Effector memory CD4-positive, alpha-beta T cell (primary cell): ENCODE results near the gene AGMO.

Experiments used
- DNase-seq, 3 donors: peaks; one replicate each; pipeline ENCODE4 v3.0.0-alpha.2; 2020
- H3K27ac ChIP-seq: 2 replicates; pipeline ENCODE4 v1.7.0; 2013; ENCODE audit warnings: mild to moderate bottlenecking, low read length, moderate library complexity; ENCODE audit not compliant: insufficient read depth, poor library complexity, severe bottlenecking
- H3K27me3 ChIP-seq: replicated peaks from 2 replicates; pipeline ENCODE4 v1.7.0; 2013; ENCODE audit warnings: mild to moderate bottlenecking, low read length; ENCODE audit not compliant: insufficient read depth, control insufficient read depth, poor library complexity, severe bottlenecking
- H3K36me3 ChIP-seq: 2 replicates; pipeline ENCODE4 v1.7.0; 2013; ENCODE audit warnings: mild to moderate bottlenecking, low read length, moderate library complexity; ENCODE audit not compliant: control insufficient read depth, insufficient read depth
- H3K4me1 ChIP-seq: 2 replicates; pipeline ENCODE4 v1.7.0; 2013; ENCODE audit warnings: low read length, mild to moderate bottlenecking; ENCODE audit not compliant: control insufficient read depth, insufficient read depth, poor library complexity, severe bottlenecking
- H3K4me3 ChIP-seq: 2 replicates; pipeline ENCODE4 v1.7.0; 2013; ENCODE audit warnings: low read length, low read depth, mild to moderate bottlenecking; ENCODE audit not compliant: insufficient read depth, poor library complexity, severe bottlenecking
- H3K9me3 ChIP-seq: 2 replicates; pipeline ENCODE4 v1.7.0; 2013; ENCODE audit warnings: mild to moderate bottlenecking, low read length, moderate library complexity; ENCODE audit not compliant: control insufficient read depth

AGMO gene

DNA sequence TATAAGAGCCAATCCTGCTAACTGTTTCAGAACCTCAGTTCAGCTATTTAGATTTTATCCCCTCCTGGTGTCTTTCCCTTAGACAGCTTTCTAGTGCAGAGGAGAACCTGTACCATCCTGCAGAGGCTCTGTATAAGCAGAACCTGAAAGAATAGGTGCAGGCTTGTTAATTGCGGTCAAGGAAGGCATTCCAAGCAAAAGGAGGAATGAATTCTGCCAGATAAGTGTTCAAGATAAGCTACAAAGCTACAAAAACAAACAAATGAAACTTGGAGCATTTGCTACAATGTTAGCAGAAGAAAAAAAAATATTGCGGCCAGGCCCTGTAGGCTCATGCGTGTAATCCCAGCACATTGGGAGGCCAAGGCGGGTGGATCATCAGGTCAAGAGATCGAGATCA is 32.6 kb upstream of the AGMO start:
- Histone ChIP-seq H3K9me3 (no peaks in the 10 kb centered on the region), H3K36me3 (no peaks in the 10 kb centered on the region), H3K27ac (no peak overlapping the region)

GRCh38 chr7:15593382-15593781 is 31.6 kb upstream of the AGMO start:
- DNase-seq = no peak
- H3K9me3 ChIP-seq = no peaks in the 10 kb centered on the region
- H3K4me1 ChIP-seq = no peaks in the 10 kb centered on the region
- H3K36me3 ChIP-seq = no peaks in the 10 kb centered on the region
- H3K4me3 ChIP-seq = no peak overlapping the region
- no peaks in the 10 kb centered on the region for H3K27me3 ChIP-seq
- no peak overlapping the region for H3K27ac ChIP-seq

More for the DNA sequence above, 32.6 kb upstream of the AGMO start:
- Histone ChIP-seq H3K4me1 (no peaks in the 10 kb centered on the region), H3K27me3 (no peaks in the 10 kb centered on the region), H3K4me3 (no peak overlapping the region)
- no peak for DNase-seq

- no peaks in the 10 kb centered on the region for H3K36me3 ChIP-seq
- no peak overlapping the region for H3K4me3 ChIP-seq
- no peaks in the 10 kb centered on the region for H3K9me3 ChIP-seq
- no peak overlapping the region for H3K27ac ChIP-seq
- DNase-seq = no peak
- H3K27me3 ChIP-seq = no peaks in the 10 kb centered on the region
- no peaks in the 10 kb centered on the region for H3K4me1 ChIP-seq
These were observed 24.5 kb upstream of the AGMO start for GRCh38 chr7:15586266-15586665.

- H3K27me3 ChIP-seq = no peaks in the 10 kb centered on the region
- DNase-seq = no peak
- no peak overlapping the region for H3K27ac ChIP-seq
- H3K4me1 ChIP-seq = no peaks in the 10 kb centered on the region
- H3K4me3 ChIP-seq = no peak overlapping the region
- no peaks in the 10 kb centered on the region for H3K36me3 ChIP-seq
- no peaks in the 10 kb centered on the region for H3K9me3 ChIP-seq
These were observed 22.8 kb upstream of the AGMO start for GRCh38 chr7:15584575-15584974.

- H3K27me3 ChIP-seq = no peaks in the 10 kb centered on the region
- H3K4me1 ChIP-seq = no peaks in the 10 kb centered on the region
- no peak overlapping the region for H3K4me3 ChIP-seq
- DNase-seq = no peak
- H3K9me3 ChIP-seq = peaks cover 4% of the 10 kb centered on the region
- H3K36me3 ChIP-seq = no peaks in the 10 kb centered on the region
- no peak overlapping the region for H3K27ac ChIP-seq
These were observed 21.0 kb upstream of the AGMO start for GRCh38 chr7:15582773-15583172.

DNA sequence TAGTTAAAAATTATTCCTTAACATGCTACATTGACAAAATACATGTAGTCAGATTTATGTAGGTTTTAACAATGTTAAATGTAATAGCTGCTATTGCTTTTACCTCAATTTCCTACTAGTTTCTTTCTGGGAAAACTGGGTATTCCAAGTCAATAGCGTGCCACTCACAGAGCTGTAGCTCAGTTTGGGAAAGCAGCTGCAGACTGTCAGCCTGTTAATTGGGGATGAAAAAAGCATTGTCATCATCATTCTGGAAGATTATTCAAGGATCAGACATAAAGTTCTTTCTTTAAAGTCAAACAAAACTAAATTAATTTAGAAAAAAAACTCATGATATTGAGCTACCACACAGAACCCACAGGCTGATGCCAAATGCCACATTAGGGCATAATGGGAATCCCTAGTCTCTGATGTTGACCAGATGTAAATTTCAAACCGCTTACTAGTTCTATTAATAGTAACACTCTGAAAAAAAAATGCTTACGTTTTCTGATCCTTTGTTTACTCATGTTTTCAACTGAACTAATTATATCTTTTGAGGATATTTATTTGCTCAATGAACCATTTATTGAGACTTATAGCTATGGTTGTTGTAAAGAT is 19.6 kb upstream of the AGMO start:
- Histone ChIP-seq H3K27ac (no peak overlapping the region), H3K4me3 (no peak overlapping the region)

DNA sequence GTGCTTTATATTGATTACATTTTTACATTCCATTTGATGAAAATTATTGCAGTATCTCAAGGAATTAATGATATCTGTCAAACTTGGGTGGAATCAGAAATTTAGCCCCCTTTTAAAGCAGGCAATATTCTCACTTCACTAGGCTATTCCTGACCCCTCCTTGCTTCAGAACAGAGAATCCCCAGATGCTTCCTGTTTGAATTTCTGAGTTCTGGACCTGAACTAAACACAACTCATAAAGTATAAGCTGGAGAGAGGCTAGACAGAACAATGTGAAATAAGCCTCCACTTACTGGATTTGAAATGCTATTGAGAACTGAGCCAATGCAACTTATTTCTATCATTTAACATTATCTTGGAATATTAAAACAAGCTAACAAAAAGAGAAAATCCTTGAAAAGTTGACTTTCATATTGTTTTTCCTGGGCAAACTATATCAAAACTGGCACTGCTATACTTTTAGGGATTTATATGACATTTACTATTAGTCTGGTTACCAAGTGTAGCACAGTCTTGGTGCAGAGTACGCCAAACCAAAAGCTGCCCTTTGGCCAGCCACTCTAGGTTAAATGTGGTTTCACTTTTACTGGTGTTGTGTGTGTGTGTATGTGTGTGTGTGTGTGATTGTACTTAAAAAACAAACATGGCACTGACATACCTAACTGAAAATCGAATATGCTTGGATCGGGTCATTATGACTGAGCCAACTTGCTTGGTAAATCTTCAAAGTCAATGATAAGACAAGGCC is 19.0 kb upstream of the AGMO start:
- no peak overlapping the region for H3K4me3 ChIP-seq
- H3K9me3 ChIP-seq = peaks cover 4% of the 10 kb centered on the region
- no peaks in the 10 kb centered on the region for H3K36me3 ChIP-seq
- H3K4me1 ChIP-seq = no peaks in the 10 kb centered on the region
- DNase-seq = no peak
- H3K27ac ChIP-seq = no peak overlapping the region
- no peaks in the 10 kb centered on the region for H3K27me3 ChIP-seq

More for the DNA sequence above, 19.6 kb upstream of the AGMO start:
- H3K4me1 ChIP-seq = no peaks in the 10 kb centered on the region
- no peaks in the 10 kb centered on the region for H3K27me3 ChIP-seq
- no peaks in the 10 kb centered on the region for H3K36me3 ChIP-seq
- H3K9me3 ChIP-seq = peaks cover 4% of the 10 kb centered on the region
- no peak for DNase-seq

GRCh38 chr7:15577600-15577999 is 15.8 kb upstream of the AGMO start:
- Histone ChIP-seq H3K27me3 (no peaks in the 10 kb centered on the region), H3K4me3 (no peak overlapping the region), H3K27ac (no peak overlapping the region), H3K9me3 (peaks cover 4% of the 10 kb centered on the region), H3K4me1 (no peaks in the 10 kb centered on the region), H3K36me3 (no peaks in the 10 kb centered on the region)
- no peak for DNase-seq

DNA sequence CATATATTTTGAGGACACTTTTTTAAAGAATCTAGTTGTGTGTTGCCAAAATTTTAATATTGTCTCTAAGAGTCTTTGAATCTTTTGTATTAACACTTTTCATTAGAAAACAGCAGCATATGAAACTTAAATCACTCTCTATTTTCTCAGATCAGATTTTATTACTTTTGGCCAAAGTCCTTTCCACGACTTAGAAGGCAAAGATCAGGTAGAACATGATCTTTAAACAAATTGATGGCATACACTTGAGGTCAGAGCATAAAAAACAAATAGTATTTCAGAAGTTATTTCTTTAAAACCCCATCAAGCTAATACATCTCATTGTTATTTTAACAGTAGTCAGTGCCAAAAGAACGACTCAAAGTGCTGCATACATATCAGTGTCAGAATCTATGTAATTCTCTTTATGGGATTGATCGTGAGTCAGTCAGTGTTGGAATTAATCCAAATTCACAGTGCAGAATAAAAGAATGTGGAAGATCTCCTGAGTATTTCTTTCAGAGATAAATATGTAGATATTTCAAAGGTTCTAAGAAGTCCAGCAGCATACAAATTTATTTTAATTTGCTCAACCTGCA is 9.6 kb upstream of the AGMO start:
- no peaks in the 10 kb centered on the region for H3K27me3 ChIP-seq
- no peaks in the 10 kb centered on the region for H3K4me1 ChIP-seq
- no peaks in the 10 kb centered on the region for H3K9me3 ChIP-seq
- H3K36me3 ChIP-seq = no peaks in the 10 kb centered on the region
- no peak overlapping the region for H3K27ac ChIP-seq
- no peak for DNase-seq
- no peak overlapping the region for H3K4me3 ChIP-seq

- no peak overlapping the region for H3K4me3 ChIP-seq
- no peak for DNase-seq
These were observed 5.8 kb upstream of the AGMO start for GRCh38 chr7:15567652-15568051.

More at GRCh38 chr7:15567652-15568051, 5.8 kb upstream of the AGMO start:
- Histone ChIP-seq H3K9me3 (no peaks in the 10 kb centered on the region), H3K36me3 (no peaks in the 10 kb centered on the region), H3K27ac (no peak overlapping the region), H3K4me1 (no peaks in the 10 kb centered on the region), H3K27me3 (no peaks in the 10 kb centered on the region)
